OCI-LY1 (cell line): ENCODE data around the gene SLC4A2.

Experiments used
- EZH2 ChIP-seq: fragments of 200-600 bp; sonication (generic), shearing (Covaris generic); IDR thresholded peaks from 2 replicates; pipeline ENCODE4 v1.8.0; 2017; ENCODE audit warnings: borderline replicate concordance, mixed run types, mild to moderate bottlenecking, antibody characterized with exemption, low read length, moderate library complexity, mixed read lengths
- TF ChIP-seq, protein P1 (sequence below): fragments of 200-600 bp; sonication (generic), shearing (Covaris generic); IDR thresholded peaks from 2 replicates; pipeline ENCODE4 v1.5.1; 2017; ENCODE audit warnings: mild to moderate bottlenecking, antibody characterized with exemption, low read length, moderate library complexity, mixed read lengths

DNA sequence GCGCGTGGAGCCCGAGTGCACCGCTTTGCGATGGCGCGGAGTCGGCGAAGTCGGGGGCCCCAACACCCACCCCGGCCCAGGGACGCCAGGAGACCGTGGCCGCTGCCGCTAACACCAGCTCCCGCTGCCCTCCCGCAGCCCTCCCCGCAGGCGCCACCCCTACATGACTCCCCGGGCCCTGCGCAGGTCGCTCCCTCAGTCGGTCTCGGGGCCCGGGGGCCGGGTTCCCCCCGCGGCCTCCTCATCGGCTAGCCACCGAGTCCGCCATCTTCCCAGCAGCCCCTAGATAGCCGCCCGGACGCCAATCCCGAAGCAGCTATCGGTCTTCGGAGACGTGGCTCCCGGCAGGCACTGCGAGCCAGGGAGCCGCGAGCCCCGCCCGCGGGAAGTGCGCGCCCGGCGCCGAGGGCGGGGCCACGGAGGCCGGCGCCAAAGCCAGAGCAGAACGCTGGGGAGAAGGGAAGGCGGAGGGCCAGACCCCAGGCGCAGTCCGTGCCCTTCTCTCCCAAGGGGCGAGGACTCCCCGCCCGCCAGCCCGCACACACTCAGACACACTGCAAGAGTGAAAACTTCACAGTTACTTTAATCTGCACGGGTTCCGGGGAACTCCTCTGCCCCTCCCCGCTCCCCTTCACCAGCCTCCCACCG lies 21.3 kb downstream of the SLC4A2 start, which contains the start of gene FASTK:
- TF ChIP-seq, protein P1, sequence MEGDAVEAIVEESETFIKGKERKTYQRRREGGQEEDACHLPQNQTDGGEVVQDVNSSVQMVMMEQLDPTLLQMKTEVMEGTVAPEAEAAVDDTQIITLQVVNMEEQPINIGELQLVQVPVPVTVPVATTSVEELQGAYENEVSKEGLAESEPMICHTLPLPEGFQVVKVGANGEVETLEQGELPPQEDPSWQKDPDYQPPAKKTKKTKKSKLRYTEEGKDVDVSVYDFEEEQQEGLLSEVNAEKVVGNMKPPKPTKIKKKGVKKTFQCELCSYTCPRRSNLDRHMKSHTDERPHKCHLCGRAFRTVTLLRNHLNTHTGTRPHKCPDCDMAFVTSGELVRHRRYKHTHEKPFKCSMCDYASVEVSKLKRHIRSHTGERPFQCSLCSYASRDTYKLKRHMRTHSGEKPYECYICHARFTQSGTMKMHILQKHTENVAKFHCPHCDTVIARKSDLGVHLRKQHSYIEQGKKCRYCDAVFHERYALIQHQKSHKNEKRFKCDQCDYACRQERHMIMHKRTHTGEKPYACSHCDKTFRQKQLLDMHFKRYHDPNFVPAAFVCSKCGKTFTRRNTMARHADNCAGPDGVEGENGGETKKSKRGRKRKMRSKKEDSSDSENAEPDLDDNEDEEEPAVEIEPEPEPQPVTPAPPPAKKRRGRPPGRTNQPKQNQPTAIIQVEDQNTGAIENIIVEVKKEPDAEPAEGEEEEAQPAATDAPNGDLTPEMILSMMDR: no peak
- TF ChIP-seq EZH2: no peak
